ENCODE results near the gene BMP7. TPM values are rescaled to one million over a fixed set of nuclear protein-coding genes. Genes with fewer than 3 reads are reported as not detected.
A peak's percentile ranks its signal among the peaks of the same experiment; 100 is the strongest.

The BMP7 gene
- total RNA-seq, 2 experiments from 2014 or later, result 2.2 to 94.2 TPM

GRCh38 chr20:57275334-57275733, 8.9 kb upstream of the BMP7 start:
- intact Hi-C loops (cut with micrococcal nuclease; ENCODE audit: unreplicated experiment), result no loop called here
- Histone ChIP-seq H2AFZ (ENCODE audit: low read length) (no peak overlapping the region), H3K79me2 (ENCODE audit: insufficient read depth, low read depth, low read length) (no peaks in the 10 kb centered on the region), H3K4me3 (ENCODE audit: low read depth, low read length, poor library complexity, severe bottlenecking) (no peak overlapping the region), H3K36me3 (ENCODE audit: insufficient read depth, low read length) (no peaks in the 10 kb centered on the region), H3K9me2 (ENCODE audit: insufficient read depth, low read length) (no peaks in the 10 kb centered on the region), H3K9me3 (ENCODE audit: low read length) (no peaks in the 10 kb centered on the region), H3K27ac (ENCODE audit: low read depth, low read length, poor library complexity, severe bottlenecking) (no peak overlapping the region), H3K4me1 (ENCODE audit: insufficient read depth, low read length, poor library complexity, severe bottlenecking) (peaks cover 89% of the 10 kb centered on the region), H4K20me1 (ENCODE audit: insufficient read depth, low read length) (no peaks in the 10 kb centered on the region), H3K4me2 (ENCODE audit: low read length) (no peak overlapping the region)
- TF ChIP-seq EZH2phosphoT487 (IDR thresholded peaks at IDR 0.05; ENCODE audit: borderline replicate concordance, low read depth, low read length) (no peak), CTCF (conservative IDR thresholded peaks at IDR 0.05; ENCODE audit: low read length) (no peak)
- POLR2A ChIA-PET, result interaction anchor here (0.7 to 0.9 kb wide), 3 partner anchors 12 to 100 kb away, joined by 3 read pairs; no protein-coding TSS in a partner anchor
- no peak for DNase-seq (ENCODE audit: low spot score)
- CTCF ChIA-PET (ENCODE audit: unreplicated experiment), result no interaction called here
- BruUV-seq (replicated peaks), result no TSS peak

- intact Hi-C loops (cut with micrococcal nuclease; ENCODE audit: unreplicated experiment), result no loop called here
- no TSS peak for BruUV-seq (replicated peaks)
- no peak for TF ChIP-seq EZH2phosphoT487 (IDR thresholded peaks at IDR 0.05; ENCODE audit: borderline replicate concordance, low read depth, low read length)
- TF ChIP-seq CTCF (conservative IDR thresholded peaks at IDR 0.05; ENCODE audit: low read length), result no peak
- H3K79me2 ChIP-seq (ENCODE audit: insufficient read depth, low read depth, low read length), result no peaks in the 10 kb centered on the region
- peak overlapping the region; percentile 40; the same call in 1 of the 2 replicates for H2AFZ ChIP-seq (ENCODE audit: low read length)
- H3K4me2 ChIP-seq (ENCODE audit: low read length), result no peak overlapping the region
- H3K36me3 ChIP-seq (ENCODE audit: insufficient read depth, low read length), result no peaks in the 10 kb centered on the region
- no peak overlapping the region for H3K4me3 ChIP-seq (ENCODE audit: low read depth, low read length, poor library complexity, severe bottlenecking)
- H3K4me1 ChIP-seq (ENCODE audit: insufficient read depth, low read length, poor library complexity, severe bottlenecking), result peaks cover 89% of the 10 kb centered on the region
- H3K27ac ChIP-seq (ENCODE audit: low read depth, low read length, poor library complexity, severe bottlenecking), result no peak overlapping the region
- ChIA-PET CTCF (ENCODE audit: unreplicated experiment) (no interaction called here), POLR2A (interaction anchor here (0.5 to 0.9 kb wide), 3 partner anchors 17 to 99 kb away, joined by 3 read pairs; no protein-coding TSS in a partner anchor)
- H4K20me1 ChIP-seq (ENCODE audit: insufficient read depth, low read length), result no peaks in the 10 kb centered on the region
- DNase-seq (ENCODE audit: low spot score), result no peak
- no peaks in the 10 kb centered on the region for H3K9me2 ChIP-seq (ENCODE audit: insufficient read depth, low read length)
- H3K9me3 ChIP-seq (ENCODE audit: low read length), result no peaks in the 10 kb centered on the region
Observed at GRCh38 chr20:57274846-57275245, 8.4 kb upstream of the BMP7 start.

GRCh38 chr20:57274299-57274698, 7.9 kb upstream of the BMP7 start:
- Histone ChIP-seq H3K9me3 (ENCODE audit: low read length) (no peaks in the 10 kb centered on the region), H3K9me2 (ENCODE audit: insufficient read depth, low read length) (no peaks in the 10 kb centered on the region), H3K4me3 (ENCODE audit: low read depth, low read length, poor library complexity, severe bottlenecking) (no peak overlapping the region), H3K79me2 (ENCODE audit: insufficient read depth, low read depth, low read length) (no peaks in the 10 kb centered on the region), H4K20me1 (ENCODE audit: insufficient read depth, low read length) (no peaks in the 10 kb centered on the region), H3K4me1 (ENCODE audit: insufficient read depth, low read length, poor library complexity, severe bottlenecking) (peaks cover 89% of the 10 kb centered on the region), H2AFZ (ENCODE audit: low read length) (peak overlapping the region; percentile 40; the same call in 1 of the 2 replicates), H3K27ac (ENCODE audit: low read depth, low read length, poor library complexity, severe bottlenecking) (no peak overlapping the region), H3K4me2 (ENCODE audit: low read length) (no peak overlapping the region), H3K36me3 (ENCODE audit: insufficient read depth, low read length) (no peaks in the 10 kb centered on the region)
- intact Hi-C loops (cut with micrococcal nuclease; ENCODE audit: unreplicated experiment), result no loop called here
- ChIA-PET POLR2A (interaction anchor here (0.5 to 0.9 kb wide), 2 partner anchors 17 to 65 kb away, joined by 3 read pairs; no protein-coding TSS in a partner anchor), CTCF (ENCODE audit: unreplicated experiment) (no interaction called here)
- DNase-seq (ENCODE audit: low spot score), result no peak
- BruUV-seq (replicated peaks), result no TSS peak
- no peak for TF ChIP-seq EZH2phosphoT487 (IDR thresholded peaks at IDR 0.05; ENCODE audit: borderline replicate concordance, low read depth, low read length)
- TF ChIP-seq CTCF (conservative IDR thresholded peaks at IDR 0.05; ENCODE audit: low read length), result no peak

Data from OCI-LY7 (cell line).